C1 segment of cervical spinal cord (tissue), 14 donors: ENCODE results near the gene INPP4A.

Experiments used
- DNase-seq, 14 donors: peaks; one replicate each; lab custom pipeline; 2025; lab: John Stamatoyannopoulos, UW

Gene INPP4A

DNA sequence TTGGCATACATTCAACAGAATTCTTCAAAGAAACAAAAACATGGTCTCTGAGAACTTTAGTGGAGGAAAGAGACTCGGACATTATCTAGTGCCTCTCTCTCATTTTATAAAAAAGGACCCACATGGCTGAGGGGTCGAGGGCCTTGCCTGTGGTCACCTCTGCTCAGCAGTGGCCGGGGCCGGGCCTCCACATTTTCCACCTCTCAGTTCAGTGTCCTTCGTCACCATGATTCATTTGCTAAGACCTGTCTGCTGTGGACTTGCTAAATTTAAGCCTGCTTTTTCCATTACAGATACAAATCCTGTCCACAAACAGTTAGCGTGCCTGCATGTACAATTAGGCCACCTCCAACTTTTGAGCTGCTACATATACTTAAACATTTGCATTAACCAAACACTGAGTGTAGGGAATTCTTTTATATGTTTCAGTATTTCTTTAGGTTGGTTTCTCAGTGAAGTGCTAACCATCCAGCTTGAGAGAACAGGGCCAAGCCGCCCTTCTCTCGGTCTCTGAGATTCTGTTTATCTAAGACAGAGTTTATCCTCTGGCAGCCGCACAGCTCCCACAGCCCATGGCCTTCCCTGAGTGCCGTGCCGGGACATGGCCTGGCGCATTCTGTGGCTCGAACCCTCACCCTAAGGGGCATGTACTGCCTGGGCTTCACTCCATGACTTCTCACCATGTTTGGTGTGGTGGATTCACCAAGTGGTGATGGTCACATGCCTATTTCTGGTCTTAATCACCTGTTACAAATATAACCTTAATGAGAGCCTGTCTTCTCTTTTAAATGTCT lies 117.4 kb downstream of the INPP4A start:
- no peak for DNase-seq

DNA sequence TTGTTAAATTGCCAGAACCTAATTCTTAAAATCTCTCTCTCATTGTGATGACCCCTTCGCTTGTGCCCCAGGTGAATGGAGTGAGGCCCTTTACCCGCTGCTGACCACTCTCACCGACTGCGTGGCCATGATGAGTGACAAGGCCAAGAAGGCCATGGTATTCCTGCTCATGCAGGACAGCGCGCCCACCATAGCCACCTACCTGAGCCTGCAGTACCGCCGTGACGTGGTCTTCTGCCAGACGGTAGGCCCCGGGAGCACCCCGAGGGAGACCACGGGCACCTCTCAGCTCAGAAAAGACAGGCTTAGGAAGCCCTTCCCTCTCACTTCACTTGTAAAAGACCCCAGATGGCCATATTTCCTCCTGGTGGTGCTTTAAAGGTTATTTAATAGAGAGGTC lies 118.7 kb downstream of the INPP4A start:
- DNase-seq = no peak

DNA sequence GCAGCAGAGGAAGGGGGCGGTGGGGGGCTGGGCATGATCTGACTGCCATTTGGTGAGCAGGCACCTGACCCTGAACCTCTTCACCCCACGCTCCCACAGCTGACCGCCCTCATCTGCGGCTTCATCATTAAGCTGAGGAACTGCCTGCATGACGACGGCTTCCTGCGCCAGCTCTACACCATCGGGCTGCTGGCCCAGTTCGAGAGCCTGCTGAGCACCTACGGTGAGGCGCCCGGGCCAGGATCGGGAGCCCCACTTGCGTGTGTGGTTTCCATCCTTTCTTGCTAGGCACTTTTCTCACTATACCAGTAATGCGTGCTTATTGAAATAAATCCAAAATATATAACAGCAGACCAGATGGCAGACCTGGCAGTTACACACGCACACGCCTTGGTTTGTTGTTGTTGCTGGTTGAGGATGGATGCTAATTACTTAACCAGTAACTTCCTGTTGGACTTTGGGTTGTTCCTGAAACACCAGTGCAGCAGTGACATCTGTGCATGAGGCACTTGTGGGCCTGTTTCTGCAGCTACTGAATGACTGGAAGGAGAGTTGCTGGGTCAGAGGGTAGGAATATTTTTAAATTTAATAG lies 120.0 kb downstream of the INPP4A start:
- DNase-seq = peak in 1 of 14 donors; percentile 62

DNA sequence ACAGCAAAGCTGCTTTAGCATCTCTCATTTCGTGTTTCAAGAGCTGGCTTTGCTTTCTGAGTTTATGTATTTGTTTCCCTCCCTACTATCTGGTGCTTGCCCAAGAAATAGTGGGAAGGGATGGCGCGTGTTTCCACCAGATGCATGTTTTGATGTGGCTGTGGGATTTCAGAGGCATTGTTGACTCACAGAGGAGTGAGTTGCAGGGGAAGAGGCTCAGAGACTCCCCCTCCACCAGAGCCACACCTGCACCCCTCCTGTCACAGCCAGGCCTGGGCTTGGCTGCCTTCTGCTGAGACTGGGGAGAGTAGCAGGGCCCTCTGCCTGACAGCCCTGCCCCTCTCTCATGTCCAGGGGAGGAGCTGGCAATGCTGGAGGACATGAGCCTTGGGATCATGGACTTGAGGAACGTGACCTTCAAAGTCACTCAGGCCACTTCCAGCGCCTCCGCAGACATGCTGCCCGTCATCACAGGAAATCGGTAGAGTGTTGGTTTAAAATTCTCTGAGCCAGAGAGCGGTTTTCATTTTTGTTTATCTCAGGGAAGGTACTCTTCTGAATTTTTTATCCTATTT lies 120.7 kb downstream of the INPP4A start:
- DNase-seq = no peak

DNA sequence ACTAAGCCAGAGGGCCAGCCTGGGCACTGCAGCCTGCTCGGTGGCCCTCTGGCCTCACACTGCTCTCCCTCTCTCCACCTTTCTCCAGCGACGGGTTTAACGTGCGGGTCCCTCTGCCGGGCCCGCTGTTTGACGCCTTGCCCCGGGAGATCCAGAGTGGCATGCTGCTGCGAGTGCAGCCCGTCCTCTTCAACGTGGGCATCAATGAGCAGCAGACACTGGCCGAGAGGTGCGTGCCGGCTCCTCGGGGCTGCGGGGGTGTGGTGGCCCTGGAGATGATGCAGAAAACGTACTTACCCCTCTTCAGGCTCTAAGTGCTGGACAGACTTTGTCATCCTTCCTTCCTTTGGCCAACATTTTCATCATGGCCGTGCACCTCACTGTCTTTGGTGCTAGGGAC lies 121.3 kb downstream of the INPP4A start:
- no peak for DNase-seq

DNA sequence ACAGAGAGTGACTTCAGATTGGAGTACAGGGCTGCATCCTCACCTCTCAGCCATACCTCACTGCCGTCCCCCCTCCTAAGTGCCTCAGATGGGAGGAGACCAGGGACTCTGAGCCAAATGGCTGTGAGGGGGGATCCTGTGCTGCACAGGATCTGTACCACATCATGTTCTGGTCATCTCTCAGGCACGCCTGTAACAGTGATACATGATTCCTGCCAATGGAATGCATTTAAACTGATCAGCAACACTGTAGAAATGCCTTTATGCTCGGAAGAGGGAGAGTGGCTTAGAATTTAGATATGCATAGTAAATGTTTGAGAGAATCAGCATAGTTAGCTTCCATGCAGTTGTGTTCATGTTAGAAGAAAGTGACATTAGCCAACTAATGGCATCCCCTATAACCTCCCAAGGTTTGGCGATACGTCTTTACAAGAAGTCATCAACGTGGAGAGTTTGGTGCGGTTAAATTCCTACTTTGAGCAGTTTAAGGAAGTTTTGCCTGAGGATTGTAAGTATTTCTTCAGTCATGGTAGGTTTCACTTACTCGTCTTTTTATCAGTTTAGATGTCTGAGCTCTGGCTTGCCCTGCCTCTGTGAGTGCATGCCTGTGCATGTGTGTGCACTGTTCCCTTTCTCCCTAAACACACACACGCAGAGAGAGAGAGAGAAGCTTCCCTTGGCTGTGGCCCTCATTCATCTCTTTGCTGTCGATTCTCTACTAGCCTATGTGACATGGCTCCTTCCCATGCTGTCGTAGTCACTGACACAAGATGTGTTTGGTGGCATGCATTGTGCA lies 123.7 kb downstream of the INPP4A start:
- DNase-seq = no peak

DNA sequence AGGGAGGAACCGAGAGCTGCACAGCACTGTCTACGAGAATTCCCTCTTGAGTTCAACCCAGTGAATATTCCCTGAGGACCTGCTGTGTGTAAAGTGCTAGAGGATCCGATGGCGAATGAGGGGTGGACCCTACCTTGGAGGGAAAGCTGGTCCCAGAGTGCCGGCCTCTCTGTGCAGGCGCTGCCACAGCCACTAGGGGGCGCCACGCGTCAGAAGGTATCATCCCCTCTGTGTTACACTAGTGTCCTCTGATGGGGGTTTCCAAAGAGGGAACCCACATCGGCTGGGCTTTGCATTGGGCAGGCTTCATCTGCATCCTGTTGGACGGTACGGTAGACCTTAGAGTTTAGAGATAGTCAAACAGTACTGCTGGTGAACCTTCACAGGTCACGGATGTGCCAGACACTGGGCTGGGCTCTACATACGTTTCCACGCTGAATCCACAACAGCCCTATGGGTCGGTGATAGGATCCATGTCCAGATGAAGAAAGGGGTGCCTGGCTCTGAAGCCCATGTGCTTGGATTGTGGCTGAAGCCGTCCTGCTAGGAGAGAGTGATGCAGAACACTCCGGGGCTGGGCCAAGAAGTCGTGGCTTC lies 124.6 kb downstream of the INPP4A start:
- peak in 2 of 14 donors; percentile 10 to 14 for DNase-seq

DNA sequence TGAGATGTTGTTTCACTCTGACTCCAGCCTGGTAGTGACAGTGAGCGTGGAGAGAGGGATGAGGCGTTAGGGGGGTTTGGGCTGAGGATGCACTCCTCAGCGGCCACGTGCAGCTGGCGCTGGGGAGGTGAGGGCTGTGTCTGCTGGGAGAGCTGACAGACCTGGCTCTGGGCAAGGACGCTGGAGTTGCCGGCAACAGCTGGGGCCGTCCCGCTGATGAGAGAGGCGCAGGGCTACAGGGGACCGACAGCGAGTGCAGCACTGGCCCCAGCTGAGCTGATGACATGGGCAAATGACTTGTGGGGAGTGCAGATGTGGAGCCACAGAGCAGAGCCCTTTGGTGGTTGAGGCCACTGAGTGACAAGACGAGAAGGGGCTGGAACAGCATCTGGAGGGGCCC lies 125.3 kb downstream of the INPP4A start:
- no peak for DNase-seq

DNA sequence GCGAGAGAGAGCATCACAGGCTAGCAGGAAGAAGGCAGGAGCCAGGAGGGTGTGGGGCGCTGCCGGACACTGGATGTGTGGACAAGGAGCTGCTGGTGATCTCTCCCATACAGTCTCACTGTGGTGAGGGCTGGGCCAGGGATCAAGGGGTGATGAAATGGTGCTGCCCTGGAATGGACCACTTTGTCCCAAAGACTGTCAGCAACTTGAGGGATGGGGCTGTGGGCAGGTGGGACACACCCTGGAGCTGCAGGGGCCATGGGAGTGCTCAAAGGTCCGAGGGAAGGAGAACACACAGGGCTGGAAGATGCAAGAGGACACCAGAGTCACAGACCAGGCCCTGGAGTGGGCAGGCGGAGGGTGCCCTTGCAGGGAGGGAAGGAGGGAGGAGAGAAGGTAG lies 125.7 kb downstream of the INPP4A start:
- no peak for DNase-seq

DNA sequence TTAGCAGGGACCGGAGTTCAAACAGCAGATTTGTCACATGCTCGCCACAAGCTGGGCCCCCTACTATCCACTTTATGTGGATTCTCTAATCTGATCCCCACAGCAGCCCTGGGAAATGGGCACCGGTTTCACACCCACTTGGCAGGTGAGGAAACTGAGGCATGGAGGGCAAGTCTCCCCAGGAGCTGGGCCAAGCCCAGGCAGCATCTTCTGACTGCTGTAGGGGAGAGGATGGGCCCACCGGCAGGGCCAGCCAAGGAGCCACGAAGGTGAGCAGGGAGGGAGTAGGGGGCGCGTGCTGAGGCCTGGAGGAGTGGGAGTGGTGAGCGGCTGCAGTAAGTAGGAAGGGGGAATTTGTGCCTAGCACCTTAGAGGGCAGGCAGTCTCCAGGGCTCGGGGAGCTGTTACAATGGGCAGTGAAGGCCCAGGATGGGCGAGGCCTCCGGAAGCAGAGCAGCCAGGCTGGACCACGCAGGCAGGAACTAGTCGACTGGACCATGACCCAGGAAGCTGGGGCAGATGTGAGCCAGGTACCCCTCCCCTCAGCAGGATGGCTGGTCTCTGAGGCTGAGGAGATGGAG lies 126.6 kb downstream of the INPP4A start:
- DNase-seq = no peak

DNA sequence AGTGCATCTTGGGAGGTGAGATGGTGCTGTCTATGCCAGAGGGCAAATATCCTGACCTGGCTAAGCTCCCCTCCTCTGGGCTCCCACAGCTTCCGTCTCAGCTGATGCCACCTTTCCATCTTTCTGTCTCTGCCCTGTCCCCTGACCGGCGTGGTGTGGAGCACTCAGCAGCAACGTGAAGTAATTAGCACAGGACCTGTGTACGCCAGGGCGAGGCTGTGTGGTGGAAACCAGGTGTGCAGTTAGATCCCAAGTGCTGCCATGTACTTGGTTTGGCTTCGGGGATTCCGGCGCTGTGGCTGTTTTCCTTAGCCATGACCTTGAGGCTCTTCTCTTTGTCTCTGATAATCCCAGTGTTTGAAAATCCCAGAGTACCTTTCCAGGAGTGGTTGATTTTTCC lies 127.1 kb downstream of the INPP4A start:
- DNase-seq = no peak

DNA sequence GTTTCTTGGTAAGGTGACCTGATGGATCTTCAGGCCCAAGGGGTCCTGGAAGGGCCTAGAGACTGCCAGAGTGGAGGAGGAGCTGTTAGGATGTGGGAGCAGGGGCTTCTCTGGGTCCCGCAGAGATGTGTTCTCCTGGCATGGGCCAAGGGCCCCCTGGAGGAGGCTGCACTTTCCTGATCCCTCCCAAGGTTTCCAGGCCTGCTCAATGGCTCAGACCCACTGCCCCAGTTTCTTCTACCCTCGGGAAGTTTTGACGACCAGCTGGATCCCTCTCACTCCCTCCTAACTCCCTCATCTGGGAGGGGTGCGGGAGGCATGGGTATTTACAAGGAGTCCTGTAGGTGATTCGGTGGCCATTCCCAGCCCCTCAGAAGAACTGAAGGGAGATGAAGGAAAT lies 127.6 kb downstream of the INPP4A start:
- DNase-seq = no peak

DNA sequence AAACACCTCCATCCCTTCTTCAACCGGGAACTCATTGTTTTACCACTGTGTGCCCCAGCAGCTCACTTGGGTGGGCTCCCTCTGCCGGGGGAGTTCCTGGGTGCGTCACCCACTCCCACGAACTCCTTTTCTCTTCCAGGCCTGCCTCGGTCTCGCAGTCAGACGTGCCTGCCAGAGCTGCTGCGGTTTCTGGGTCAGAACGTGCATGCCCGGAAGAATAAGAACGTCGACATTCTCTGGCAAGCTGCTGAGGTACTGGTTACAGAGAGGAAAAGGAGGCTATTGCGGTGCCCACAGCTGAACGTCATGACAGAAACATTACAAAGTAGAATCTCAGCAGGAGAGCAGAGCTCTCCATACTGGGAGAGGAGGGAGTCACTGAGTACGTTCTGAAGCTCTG lies 128.0 kb downstream of the INPP4A start:
- no peak for DNase-seq

DNA sequence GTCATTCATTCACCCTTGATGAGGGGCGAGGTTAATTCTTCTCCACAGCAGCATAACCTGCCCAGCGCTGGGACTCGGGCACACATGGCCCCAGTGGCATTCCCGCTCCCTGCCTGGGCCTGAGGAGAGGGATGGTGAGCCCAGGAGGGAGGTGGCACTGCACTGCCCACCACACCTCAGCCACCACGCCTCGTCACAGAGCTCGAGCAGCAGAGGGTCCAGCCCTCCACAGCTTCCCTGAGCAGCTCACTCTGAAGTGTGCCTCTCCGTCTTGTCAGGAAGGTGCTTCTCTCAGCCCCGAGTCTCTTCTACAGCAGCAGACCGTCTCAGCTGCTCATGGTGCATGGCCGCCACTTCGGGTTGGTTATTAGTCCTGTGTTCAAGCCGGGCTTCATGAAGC lies 128.8 kb downstream of the INPP4A start:
- DNase-seq = no peak

DNA sequence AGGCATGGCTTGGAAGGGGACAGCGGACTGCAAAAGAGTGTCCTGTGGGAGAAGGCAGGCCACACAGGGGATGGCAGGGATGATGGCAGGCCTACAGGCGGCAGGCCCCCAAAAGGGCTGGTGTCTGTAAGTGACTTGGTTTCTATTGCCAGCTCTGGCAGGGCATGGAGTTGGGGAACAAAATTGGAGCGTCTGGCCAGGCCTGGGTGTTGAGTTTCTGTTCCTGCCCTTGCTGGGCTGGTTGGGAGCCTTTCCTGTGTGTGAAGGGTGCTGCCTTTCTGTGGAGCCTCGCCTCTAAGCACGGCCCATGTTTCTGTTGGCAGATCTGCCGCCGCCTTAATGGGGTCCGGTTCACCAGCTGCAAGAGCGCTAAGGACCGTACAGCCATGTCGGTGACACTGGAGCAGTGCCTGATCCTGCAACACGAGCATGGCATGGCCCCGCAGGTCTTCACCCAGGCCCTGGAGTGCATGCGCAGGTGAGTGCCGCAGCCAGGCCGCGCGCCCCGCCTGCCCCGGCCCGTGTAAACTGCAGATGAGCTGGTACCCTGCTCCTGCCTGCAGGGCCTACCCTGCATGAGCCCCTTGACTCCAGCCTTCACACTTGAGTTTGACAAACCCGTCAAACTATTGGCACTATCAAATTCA lies 132.1 kb downstream of the INPP4A start:
- no peak for DNase-seq

DNA sequence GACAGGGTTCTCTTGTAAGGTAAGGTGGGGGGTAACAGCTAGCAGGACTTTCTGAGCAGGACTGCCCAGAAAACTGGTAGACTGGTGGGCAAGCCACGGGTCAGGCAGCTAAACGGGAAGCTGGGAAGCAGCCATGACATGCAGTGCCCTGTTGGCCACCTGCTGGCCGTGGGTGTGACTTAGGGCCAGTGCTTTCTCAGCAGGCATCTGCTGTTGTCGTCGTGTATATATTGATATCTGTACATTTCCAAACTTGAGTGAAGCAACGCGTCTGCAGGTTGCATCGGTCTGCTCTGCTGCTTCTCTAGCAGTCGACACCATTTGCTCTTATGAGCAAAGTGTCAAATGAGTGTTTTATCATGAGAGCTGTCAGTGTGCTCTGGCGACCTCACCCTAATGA lies 132.7 kb downstream of the INPP4A start:
- DNase-seq = no peak

DNA sequence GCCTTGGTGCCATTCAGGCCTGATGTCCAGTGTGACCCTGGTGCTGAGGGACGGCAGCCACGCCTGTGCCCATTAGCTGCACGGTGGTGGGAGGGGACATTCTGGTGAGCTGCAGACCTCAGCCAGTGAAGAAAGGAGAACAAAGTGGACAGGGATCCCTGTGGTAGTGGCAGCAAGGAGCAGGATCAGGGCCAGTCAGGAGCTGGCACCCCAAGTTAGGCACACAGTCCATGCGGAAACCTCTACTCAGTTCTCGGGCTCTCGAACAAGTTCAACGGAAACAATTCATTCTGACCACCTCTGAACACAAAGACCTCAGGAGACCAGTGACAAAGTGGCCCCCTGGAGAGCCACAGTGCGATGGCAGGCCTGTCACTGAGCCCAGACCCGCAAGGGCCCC lies 133.6 kb downstream of the INPP4A start:
- DNase-seq = no peak

DNA sequence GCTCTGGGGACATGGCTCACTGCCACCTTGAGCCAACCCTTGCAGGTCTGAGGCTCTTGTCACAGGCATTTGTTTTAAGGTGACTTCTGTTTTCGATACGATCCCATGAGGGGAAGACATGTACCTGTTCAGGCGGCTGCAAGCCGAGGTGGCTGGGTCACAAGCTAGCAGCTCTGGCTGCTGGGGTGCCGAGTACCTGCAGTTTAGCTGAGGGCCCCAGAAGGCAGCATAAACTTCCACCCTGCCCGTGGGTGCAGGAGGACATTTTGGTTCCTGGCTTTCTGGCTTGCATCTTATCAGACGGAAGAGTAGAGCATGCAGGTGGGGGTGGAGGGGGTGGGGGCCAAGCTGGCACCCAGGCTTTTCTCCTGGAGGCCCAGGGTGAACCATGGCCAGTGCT lies 135.3 kb downstream of the INPP4A start:
- DNase-seq = no peak

DNA sequence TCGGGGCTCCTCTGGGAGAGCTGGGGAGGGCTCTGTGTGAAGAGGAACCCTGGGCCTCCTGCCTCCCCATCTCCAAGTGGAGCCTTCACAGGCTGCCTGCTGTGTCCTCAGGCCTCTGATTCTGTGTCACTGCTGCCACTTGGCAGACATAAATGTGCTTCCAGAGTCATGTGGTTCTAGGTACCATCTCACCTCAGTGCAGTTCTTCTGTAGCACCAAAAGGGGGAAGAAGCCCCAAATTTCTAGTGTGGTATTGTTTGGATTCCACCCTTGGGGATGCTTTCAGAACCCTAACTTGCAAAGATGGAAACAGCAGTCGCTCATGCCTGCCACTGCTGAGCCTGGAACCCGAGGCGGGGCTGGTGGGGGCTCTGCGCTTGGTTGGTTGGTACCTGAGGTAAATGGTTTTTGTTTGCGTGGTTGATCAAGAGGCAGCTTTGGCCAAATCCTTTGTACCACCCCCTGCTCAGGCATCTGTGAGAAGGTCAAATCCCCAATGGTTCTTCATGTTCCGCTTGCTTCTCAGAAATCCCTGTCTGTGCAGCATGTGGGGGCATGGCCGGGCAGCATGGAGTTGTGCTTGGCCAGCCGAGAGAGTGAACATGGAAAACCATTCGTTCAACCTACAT lies 136.1 kb downstream of the INPP4A start:
- peak in 1 of 14 donors; percentile 61 for DNase-seq

DNA sequence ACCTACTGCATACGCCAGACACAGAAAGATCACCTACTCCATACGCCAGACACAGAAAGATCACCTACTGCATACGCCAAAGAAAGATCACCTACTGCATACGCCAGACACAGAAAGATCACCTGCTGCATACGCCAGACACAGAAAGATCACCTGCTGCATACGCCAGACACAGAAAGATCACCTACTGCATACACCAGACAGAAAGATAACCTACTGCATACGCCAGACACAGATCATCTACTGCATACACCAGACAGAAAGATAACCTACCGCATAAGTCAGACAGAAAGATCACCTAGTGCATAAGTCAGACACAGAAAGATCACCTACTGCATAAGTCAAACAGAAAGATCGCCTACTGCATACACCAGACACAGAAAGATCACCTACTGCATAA lies 137.9 kb downstream of the INPP4A start:
- DNase-seq = no peak

DNA sequence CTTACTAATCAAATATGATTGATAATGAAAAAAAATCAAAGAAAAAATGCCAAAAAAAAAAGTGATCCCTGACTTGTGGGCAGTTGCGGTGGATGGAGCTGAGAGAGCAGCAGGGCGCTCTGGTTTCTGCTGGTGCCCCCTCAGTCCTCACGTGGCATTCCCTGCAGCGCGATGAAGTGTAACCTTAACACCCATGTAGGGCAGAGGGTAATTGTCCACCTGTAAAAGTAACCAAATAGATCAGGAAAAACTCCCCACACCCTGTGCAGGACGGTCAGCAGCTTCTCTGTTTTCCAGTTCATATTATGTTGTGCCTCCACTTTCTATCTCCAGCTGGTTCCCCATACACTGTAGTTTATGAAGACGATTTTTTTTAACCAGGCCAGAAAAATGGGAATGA lies 138.6 kb downstream of the INPP4A start:
- no peak for DNase-seq
